GM12874 (cell line): ENCODE results near the gene MAP1LC3A.

Experiments used
- CTCF ChIP-seq: IDR thresholded peaks from 2 replicates; pipeline ENCODE4 v1.5.1; 2011; ENCODE audit warnings: low read depth, mild to moderate bottlenecking, control low read depth, low read length, moderate library complexity; ENCODE audit not compliant: insufficient read depth

MAP1LC3A gene

GRCh38 chr20:34525709-34526416 lies 32.7 kb upstream of the MAP1LC3A start:
- no peak for TF ChIP-seq CTCF

- TF ChIP-seq CTCF, result no peak
Observed at GRCh38 chr20:34526466-34526865, 32.1 kb upstream of the MAP1LC3A start.

- TF ChIP-seq CTCF, result no peak
Observed at GRCh38 chr20:34527016-34527415, 31.5 kb upstream of the MAP1LC3A start.

GRCh38 chr20:34528921-34529297 lies 29.6 kb upstream of the MAP1LC3A start:
- no peak for TF ChIP-seq CTCF

GRCh38 chr20:34529742-34530141 lies 28.8 kb upstream of the MAP1LC3A start:
- TF ChIP-seq CTCF, result no peak

- no peak for TF ChIP-seq CTCF
Observed at GRCh38 chr20:34530342-34530741, 28.2 kb upstream of the MAP1LC3A start.

- no peak for TF ChIP-seq CTCF
Observed at GRCh38 chr20:34531608-34532265, 26.8 kb upstream of the MAP1LC3A start.
